ENCODE data around the gene ST8SIA5. TPM values are rescaled to one million over a fixed set of nuclear protein-coding genes. Genes with fewer than 3 reads are reported as not detected.

ST8SIA5 gene
- total and polyA plus RNA-seq, 2 donors (not counting 3 experiments of a cell fraction or from before 2014, with no cell fraction given) = 0.25 to 0.62 TPM

DNA sequence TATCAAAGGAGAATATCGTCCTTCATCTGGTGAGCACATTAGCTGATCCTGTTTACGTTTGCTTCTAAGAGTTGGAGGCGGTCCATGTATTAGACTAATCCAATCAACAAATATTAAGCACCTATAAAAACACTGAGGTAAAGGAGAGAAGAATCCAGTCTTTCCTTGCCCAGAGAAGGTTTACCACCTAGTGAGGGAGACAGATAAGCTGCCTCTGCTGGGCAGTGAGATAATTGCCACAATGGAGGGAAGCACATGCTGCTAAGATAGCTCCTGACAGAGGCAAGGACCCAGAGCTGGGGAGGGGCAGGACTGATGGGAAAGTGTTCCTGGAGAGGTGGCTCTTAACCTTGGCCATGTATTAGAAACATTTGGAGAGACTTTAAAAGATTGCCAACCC, 36.7 kb upstream of the ST8SIA5 start:
- POLR2A ChIA-PET = no interaction called here
- Histone ChIP-seq H3K36me3 (ENCODE audit: control insufficient read depth in 2 of 2, extremely low read depth in 1 of 2, insufficient read depth in 2 of 2, low read length in 2 of 2) (no peaks in the 10 kb centered on the region), H3K4me3 (replicated peaks in 1 of 3; ENCODE audit: insufficient read depth in 1 of 3, low read depth in 1 of 3, low read length in 3 of 3) (no peak overlapping the region), H3K4me1 (ENCODE audit: control insufficient read depth, extremely low read depth, insufficient read depth, low read length) (no peaks in the 10 kb centered on the region), H4K20me1 (replicated peaks; ENCODE audit: control insufficient read depth, extremely low read depth, insufficient read depth, low read length) (no peaks in the 10 kb centered on the region), H3K79me2 (ENCODE audit: control insufficient read depth, insufficient read depth, low read length) (no peaks in the 10 kb centered on the region), H3K4me2 (ENCODE audit: insufficient read depth, low read length) (no peak overlapping the region), H2AFZ (ENCODE audit: low read depth, low read length) (no peak overlapping the region), H3K9me3 (replicated peaks; ENCODE audit: control insufficient read depth, insufficient read depth, low read length) (no peaks in the 10 kb centered on the region), H3K27ac (ENCODE audit: insufficient read depth, low read depth, low read length) (no peak overlapping the region), H3K9me1 (replicated peaks; ENCODE audit: control insufficient read depth, extremely low read depth, insufficient read depth, low read length) (no peaks in the 10 kb centered on the region), H3K27me3 (ENCODE audit: control insufficient read depth in 2 of 2, insufficient read depth in 2 of 2, low read length in 2 of 2) (no peaks in the 10 kb centered on the region), H3K9ac (replicated peaks; ENCODE audit: extremely low read depth, insufficient read depth, low read length) (no peak overlapping the region)
- intact Hi-C loops (cut with micrococcal nuclease) = no loop called here
- FAIRE-seq = no peak
- TF ChIP-seq, protein P1, sequence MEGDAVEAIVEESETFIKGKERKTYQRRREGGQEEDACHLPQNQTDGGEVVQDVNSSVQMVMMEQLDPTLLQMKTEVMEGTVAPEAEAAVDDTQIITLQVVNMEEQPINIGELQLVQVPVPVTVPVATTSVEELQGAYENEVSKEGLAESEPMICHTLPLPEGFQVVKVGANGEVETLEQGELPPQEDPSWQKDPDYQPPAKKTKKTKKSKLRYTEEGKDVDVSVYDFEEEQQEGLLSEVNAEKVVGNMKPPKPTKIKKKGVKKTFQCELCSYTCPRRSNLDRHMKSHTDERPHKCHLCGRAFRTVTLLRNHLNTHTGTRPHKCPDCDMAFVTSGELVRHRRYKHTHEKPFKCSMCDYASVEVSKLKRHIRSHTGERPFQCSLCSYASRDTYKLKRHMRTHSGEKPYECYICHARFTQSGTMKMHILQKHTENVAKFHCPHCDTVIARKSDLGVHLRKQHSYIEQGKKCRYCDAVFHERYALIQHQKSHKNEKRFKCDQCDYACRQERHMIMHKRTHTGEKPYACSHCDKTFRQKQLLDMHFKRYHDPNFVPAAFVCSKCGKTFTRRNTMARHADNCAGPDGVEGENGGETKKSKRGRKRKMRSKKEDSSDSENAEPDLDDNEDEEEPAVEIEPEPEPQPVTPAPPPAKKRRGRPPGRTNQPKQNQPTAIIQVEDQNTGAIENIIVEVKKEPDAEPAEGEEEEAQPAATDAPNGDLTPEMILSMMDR (IDR thresholded peaks at IDR 0.05; ENCODE audit: extremely low read depth in 1 of 2, insufficient read depth in 1 of 2, low read depth in 1 of 2, low read length in 2 of 2) = no peak
- TF ChIP-seq POLR2A (IDR thresholded peaks at IDR 0.05; ENCODE audit: low read depth, low read length) (no peak), POLR2AphosphoS5 (IDR thresholded peaks at IDR 0.05; ENCODE audit: insufficient read depth, low read depth, low read length) (no peak), EZH2 (IDR thresholded peaks at IDR 0.05; ENCODE audit: borderline replicate concordance, low read depth, low read length, severe bottlenecking) (no peak), GATA2 (IDR thresholded peaks at IDR 0.05; ENCODE audit: insufficient read depth, insufficient read length, low read depth, low read length) (no peak), JUN (IDR thresholded peaks at IDR 0.05; ENCODE audit: borderline replicate concordance, insufficient read depth, insufficient read length, low read depth) (no peak), MYC (IDR thresholded peaks at IDR 0.05; ENCODE audit: low read depth, low read length) (no peak), FOS (IDR thresholded peaks at IDR 0.05; ENCODE audit: borderline replicate concordance, insufficient read depth, low read length) (no peak)
- TF ChIP-seq, protein P2, sequence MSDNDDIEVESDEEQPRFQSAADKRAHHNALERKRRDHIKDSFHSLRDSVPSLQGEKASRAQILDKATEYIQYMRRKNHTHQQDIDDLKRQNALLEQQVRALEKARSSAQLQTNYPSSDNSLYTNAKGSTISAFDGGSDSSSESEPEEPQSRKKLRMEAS (IDR thresholded peaks at IDR 0.05; ENCODE audit: insufficient read depth, insufficient read length) = no peak
- dilution Hi-C loops (cut with MboI; ENCODE audit: extremely low pct_ligation_motif_present, low sequenced_read_pairs) = no loop called here
- DNase-seq (ENCODE audit: low read depth, low spot score) = no peak
- CTCF ChIA-PET = interaction anchor here (1.0 to 1.1 kb wide), 2 partner anchors 13 to 136 kb away, joined by 3 read pairs; no protein-coding TSS in a partner anchor
- BruUV-seq (replicated peaks) = no TSS peak

Data from endothelial cell of umbilical vein (primary cell).